NCI-H526 treated with DMSO at 0.1 percent for 48 hours (cell line): ENCODE data around the gene CNTNAP4.

ENCODE experiments used
- DNase-seq: peaks from one replicate; lab custom pipeline; 2025; lab: John Stamatoyannopoulos, UW

The CNTNAP4 gene

GRCh38 chr16:76490036-76490639 lies 212.9 kb downstream of the CNTNAP4 start:
- DNase-seq: no peak

- no peak for DNase-seq
Observed at GRCh38 chr16:76500006-76500405, 222.8 kb downstream of the CNTNAP4 start.

GRCh38 chr16:76502063-76502462 lies 224.9 kb downstream of the CNTNAP4 start:
- no peak for DNase-seq

GRCh38 chr16:76502555-76502954 lies 225.4 kb downstream of the CNTNAP4 start:
- DNase-seq: no peak

GRCh38 chr16:76503091-76503490 lies 225.9 kb downstream of the CNTNAP4 start:
- no peak for DNase-seq

- DNase-seq: no peak
Observed at GRCh38 chr16:76511203-76511602, 234.0 kb downstream of the CNTNAP4 start.

GRCh38 chr16:76518781-76519180 lies 241.6 kb downstream of the CNTNAP4 start:
- DNase-seq: no peak

- no peak for DNase-seq
Observed at GRCh38 chr16:76524356-76524755, 247.2 kb downstream of the CNTNAP4 start.

GRCh38 chr16:76524769-76525168 lies 247.6 kb downstream of the CNTNAP4 start:
- no peak for DNase-seq

GRCh38 chr16:76527244-76527643 lies 250.0 kb downstream of the CNTNAP4 start:
- DNase-seq: no peak

GRCh38 chr16:76529120-76529519 lies 251.9 kb downstream of the CNTNAP4 start:
- no peak for DNase-seq

- no peak for DNase-seq
Observed at GRCh38 chr16:76531236-76531635, 254.0 kb downstream of the CNTNAP4 start.

GRCh38 chr16:76532188-76532973 lies 255.2 kb downstream of the CNTNAP4 start:
- no peak for DNase-seq

- DNase-seq: no peak
Observed at GRCh38 chr16:76539609-76540008, 262.4 kb downstream of the CNTNAP4 start.

GRCh38 chr16:76541070-76541469 lies 263.9 kb downstream of the CNTNAP4 start:
- no peak for DNase-seq

GRCh38 chr16:76565542-76565941 lies 288.3 kb downstream of the CNTNAP4 start:
- DNase-seq: no peak

GRCh38 chr16:76571755-76572154 lies 294.6 kb downstream of the CNTNAP4 start:
- no peak for DNase-seq

GRCh38 chr16:76573281-76573680 lies 296.1 kb downstream of the CNTNAP4 start:
- no peak for DNase-seq

- DNase-seq: no peak
Observed at GRCh38 chr16:76574651-76575050, 297.4 kb downstream of the CNTNAP4 start.

- no peak for DNase-seq
Observed at GRCh38 chr16:76576526-76576925, 299.3 kb downstream of the CNTNAP4 start.

GRCh38 chr16:76577003-76577402 lies 299.8 kb downstream of the CNTNAP4 start:
- no peak for DNase-seq

- no peak for DNase-seq
Observed at GRCh38 chr16:76579277-76579922, 302.2 kb downstream of the CNTNAP4 start.

GRCh38 chr16:76583466-76583865 lies 306.3 kb downstream of the CNTNAP4 start:
- no peak for DNase-seq
